GM21515 (cell line): ENCODE measurements around the gene CWC22.

ENCODE experiments used
- ATAC-seq: cut with Tn5 transposase; IDR thresholded peaks from one replicate; pipeline ENCODE4 v1.9.1; 2021; ENCODE audit not compliant: unreplicated experiment

The CWC22 gene

DNA sequence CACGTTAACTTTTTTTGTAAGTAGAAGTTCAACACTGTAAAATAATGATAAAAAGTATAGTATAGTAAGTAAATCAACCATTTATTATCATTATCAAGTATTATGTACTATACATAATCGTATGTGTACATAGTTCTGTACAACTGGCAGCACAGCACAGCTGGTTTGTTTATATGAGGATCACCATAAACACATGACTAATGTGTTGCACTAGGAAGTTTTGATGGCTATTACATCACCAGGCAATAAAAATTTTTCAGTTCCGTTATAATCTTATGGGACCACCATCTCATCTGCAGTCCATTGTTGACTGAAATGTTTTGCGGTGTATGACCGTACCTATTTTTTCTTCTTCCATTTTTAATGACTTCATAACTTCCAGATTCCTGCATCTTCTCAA is 106.4 kb downstream of the CWC22 start:
- ATAC-seq = no peak

DNA sequence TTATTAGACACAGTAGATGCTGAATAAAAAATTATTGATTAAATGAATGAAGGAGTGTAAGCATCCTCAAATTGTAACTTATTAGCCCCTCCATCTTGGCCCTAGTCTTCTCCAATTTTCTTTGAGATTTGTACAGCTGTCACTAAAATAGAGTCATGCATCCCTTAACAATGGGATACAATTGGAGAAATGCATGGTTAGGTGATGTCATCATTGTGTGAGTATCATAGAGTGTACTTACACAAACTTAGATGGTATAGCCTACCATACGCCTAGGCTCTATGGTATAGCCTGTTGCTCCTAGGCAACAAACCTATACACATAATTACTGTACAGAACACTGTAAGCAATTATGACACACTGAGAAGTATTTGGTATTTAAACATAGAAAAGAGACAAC is 107.4 kb downstream of the CWC22 start:
- ATAC-seq = no peak

DNA sequence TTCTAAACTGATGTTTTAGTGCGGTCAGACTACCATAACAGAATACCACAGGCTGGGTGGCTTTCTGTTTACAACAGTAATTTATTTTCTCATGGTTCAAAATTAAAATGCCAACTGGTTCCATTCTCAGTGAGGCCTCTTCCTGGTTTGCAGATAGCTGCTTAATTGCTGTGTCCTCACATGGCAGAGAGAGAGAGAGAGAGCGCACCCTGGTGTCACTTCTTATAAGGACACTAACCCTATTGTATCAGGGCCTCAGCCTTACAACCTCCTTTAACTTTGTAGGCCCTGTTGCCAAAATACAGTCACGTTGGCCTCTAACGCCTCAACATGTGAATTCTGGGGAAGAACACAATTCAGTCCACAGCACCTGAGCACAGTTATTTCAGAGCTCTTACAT is 108.2 kb downstream of the CWC22 start:
- ATAC-seq = peak; percentile 93
